Ovary (tissue), 9 donors: ENCODE data around the gene TCHP. TPM values are rescaled to one million over a fixed set of nuclear protein-coding genes. Genes with fewer than 3 reads are reported as not detected.

Source experiments
- DNase-seq, 5 donors: peaks; one replicate each; pipeline ENCODE4 v3.0.0-alpha.2; 2019 to 2020
- H3K27ac ChIP-seq, 2 donors: fragments of 200-600 bp; one replicate each; pipeline versions ENCODE4 v1.5.1 to v1.8.0; 2019 to 2022
- H3K27me3 ChIP-seq: fragments of 200-600 bp; one replicate; pipeline ENCODE4 v1.8.0; 2022
- H3K36me3 ChIP-seq: fragments of 200-600 bp; sonication (generic); one replicate; pipeline ENCODE4 v1.5.1; 2019
- H3K4me1 ChIP-seq: one replicate; pipeline ENCODE4 v1.8.1; 2013; ENCODE audit warnings: mild to moderate bottlenecking, moderate library complexity; ENCODE audit not compliant: insufficient read depth
- H3K4me3 ChIP-seq: fragments of 200-600 bp; sonication (generic); one replicate; pipeline ENCODE4 v1.5.1; 2017
- H3K9me3 ChIP-seq, 2 donors: fragments of 200-600 bp in 1 of 2; sonication (generic) in 1 of 2; one replicate each; pipeline versions ENCODE4 v1.5.1 to v1.8.1; 2013 to 2019; ENCODE audit warnings: mild to moderate bottlenecking in 1 of 2, moderate library complexity in 1 of 2
- EP300 ChIP-seq: sonication (generic); formaldehyde crosslinking; IDR thresholded peaks from one replicate; pipeline ENCODE4 v1.6.1; 2017; ENCODE audit warnings: antibody characterized with exemption
- POLR2A ChIP-seq: fragments of 450-650 bp; IDR thresholded peaks from one replicate; pipeline ENCODE4 v1.6.1; 2017; ENCODE audit warnings: antibody characterized with exemption, mild to moderate bottlenecking, moderate library complexity
- WGBS, 3 donors: extraction: QIAGEN DNeasy Blood & Tissue Kit in 1 of 3; methylation state at CpG; one replicate each; pipeline versions ENCODE4 v1.1.5 to v1.1.7; 2013 to 2017; 5-methylcytosine and 5-hydroxymethylcytosine counted together
- intact Hi-C, 4 donors: fragments of 100-400 bp; cut with DNase I; formaldehyde crosslinking; loops; one replicate each; pipeline versions ENCODE4 v1.11.0 to v1.15.1; 2022 to 2023
- polyA plus RNA-seq, 2 donors: library from polyadenylated mRNA; stranded (reverse); fragments of 200-250 nt in 1 of 2; fragments of 350-450 nt in 1 of 2; fragmentation: Illumina TruSeq in 1 of 2; extraction: RNeasy Lipid Tissue Mini Kit (QIAGEN cat#74804) in 1 of 2; gene quantifications; one replicate each; pipeline ENCODE4 v1.2.3, GENCODE V29; 2013 to 2014
- total RNA-seq, 7 donors: library from RNA; depleted of rRNA in 2 of 7; stranded (reverse); fragments of >200 nt in 2 of 7; fragmentation: NEBNext Ultra II Directional in 3 of 7; extraction: Animal tissue kit (Norgen Biotek cat#: 25700) in 3 of 7; gene quantifications; one replicate each; pipeline versions ENCODE4 v1.1.0 to v1.2.4, GENCODE V29; 2016 to 2023
- TF ChIP-seq, protein P1 (sequence below), 3 donors: fragments of 450-650 bp in 2 of 3; fragments of 200-600 bp in 1 of 3; IDR thresholded peaks; one replicate each; pipeline versions ENCODE4 v1.5.1 to v1.8.0; 2016 to 2022; ENCODE audit warnings: antibody characterized with exemption in 3 of 3, mild to moderate bottlenecking in 1 of 3
- donor health status: DM: no; HTN: no; CAD: no; lungs with moderate emphysema.
- donor health status: DM: no; HTN: no; CAD: no.
- donor health status: Bipolar disorder and iron deficiency.
- donor health status: DM: yes; HTN: yes; CAD: no.
- donor health status: DM: no; HTN: no; CAD: no.
- donor health status: DM: yes; HTN: yes; CAD: no.

TCHP gene
- total and polyA plus RNA-seq, 9 donors: 11.2 to 21.6 (median 18.8) TPM

DNA sequence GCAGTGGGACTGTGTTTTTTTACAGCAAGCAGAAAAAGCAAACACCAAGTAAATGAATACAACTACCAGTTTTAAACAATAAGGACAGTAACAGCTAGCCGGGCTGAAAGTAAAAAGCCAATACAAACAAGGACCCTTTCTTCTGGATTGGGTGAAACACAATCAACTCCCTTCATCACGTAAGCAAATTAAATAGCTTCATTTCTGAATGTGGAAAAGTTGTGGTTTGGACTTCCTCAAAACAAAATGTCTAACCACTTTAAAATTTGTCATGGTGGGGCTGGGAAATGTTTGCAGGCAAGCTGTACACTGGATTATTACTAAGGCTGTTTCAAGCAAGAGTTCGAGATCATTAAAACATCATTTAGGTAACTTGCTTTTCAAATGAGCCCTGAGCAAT is 47.4 kb downstream of the TCHP start:
- H3K36me3 ChIP-seq: no peaks in the 10 kb centered on the region
- no peak for DNase-seq
- no peak overlapping the region for H3K4me3 ChIP-seq
- H3K27me3 ChIP-seq: no peaks in the 10 kb centered on the region
- intact Hi-C loops: no loop called here
- 11 to 26% (median 15%) methylated on average over 3 of the region's 3 CpGs for WGBS, 3 donors
- no peaks in the 10 kb centered on the region for H3K9me3 ChIP-seq
- TF ChIP-seq, protein P1, sequence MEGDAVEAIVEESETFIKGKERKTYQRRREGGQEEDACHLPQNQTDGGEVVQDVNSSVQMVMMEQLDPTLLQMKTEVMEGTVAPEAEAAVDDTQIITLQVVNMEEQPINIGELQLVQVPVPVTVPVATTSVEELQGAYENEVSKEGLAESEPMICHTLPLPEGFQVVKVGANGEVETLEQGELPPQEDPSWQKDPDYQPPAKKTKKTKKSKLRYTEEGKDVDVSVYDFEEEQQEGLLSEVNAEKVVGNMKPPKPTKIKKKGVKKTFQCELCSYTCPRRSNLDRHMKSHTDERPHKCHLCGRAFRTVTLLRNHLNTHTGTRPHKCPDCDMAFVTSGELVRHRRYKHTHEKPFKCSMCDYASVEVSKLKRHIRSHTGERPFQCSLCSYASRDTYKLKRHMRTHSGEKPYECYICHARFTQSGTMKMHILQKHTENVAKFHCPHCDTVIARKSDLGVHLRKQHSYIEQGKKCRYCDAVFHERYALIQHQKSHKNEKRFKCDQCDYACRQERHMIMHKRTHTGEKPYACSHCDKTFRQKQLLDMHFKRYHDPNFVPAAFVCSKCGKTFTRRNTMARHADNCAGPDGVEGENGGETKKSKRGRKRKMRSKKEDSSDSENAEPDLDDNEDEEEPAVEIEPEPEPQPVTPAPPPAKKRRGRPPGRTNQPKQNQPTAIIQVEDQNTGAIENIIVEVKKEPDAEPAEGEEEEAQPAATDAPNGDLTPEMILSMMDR (IDR thresholded peaks at IDR 0.05): no peak
- TF ChIP-seq POLR2A (no peak), EP300 (no peak)
- H3K27ac ChIP-seq: peak overlapping the region in 1 of 2 donors; percentile 65
- H3K4me1 ChIP-seq: peaks cover 28% of the 10 kb centered on the region

DNA sequence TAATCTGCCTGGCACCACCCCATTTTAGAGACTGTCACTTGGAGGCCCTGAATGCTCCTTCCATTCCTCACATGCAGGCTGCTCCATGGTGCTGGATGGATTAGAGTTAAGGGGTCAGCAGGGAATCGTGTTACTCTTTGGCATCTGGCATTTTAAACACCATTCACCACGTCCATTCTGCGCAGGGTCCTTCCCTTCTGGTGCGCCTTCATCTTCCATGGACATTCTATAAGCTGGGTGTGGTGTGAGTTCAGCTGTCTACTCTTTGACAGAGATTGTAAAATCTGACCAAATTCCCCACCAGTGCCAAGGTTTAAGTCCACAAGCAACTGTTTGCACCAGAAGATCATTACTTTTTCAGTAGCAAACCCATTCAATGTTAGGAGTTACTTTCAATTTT is 48.3 kb downstream of the TCHP start:
- no peaks in the 10 kb centered on the region for H3K36me3 ChIP-seq
- DNase-seq: no peak
- H3K9me3 ChIP-seq: no peaks in the 10 kb centered on the region
- 65 to 74% (median 69%) methylated on average over 4 of the region's 4 CpGs for WGBS, 3 donors
- H3K27ac ChIP-seq: peak overlapping the region in 1 of 2 donors; percentile 65
- H3K4me3 ChIP-seq: no peak overlapping the region
- no peak for TF ChIP-seq POLR2A
- no peak for TF ChIP-seq EP300
- TF ChIP-seq, protein P1 (IDR thresholded peaks at IDR 0.05): no peak
- intact Hi-C loops: no loop called here
- H3K4me1 ChIP-seq: peaks cover 28% of the 10 kb centered on the region
- no peaks in the 10 kb centered on the region for H3K27me3 ChIP-seq

DNA sequence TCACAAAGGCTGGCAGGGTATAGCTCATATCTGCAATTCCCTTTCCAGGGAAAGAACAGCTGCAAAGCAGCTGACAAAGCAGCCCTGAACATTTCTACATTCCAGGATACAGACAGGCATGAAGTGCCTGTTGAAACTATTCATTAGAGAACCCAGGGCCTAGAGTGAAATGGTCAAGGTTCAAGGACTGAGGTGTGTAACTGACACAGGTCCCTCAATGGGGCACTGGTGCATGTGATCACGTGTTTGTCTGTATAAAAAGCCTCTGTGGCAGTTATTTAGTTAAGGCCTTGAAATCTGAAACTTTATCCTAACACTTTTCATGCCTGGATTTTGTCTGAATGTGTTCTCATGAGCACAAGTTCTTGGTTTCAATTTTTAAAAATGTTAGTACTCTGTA is 49.0 kb downstream of the TCHP start:
- Histone ChIP-seq H3K4me1 (peaks cover 28% of the 10 kb centered on the region), H3K27me3 (no peaks in the 10 kb centered on the region), H3K9me3 (no peaks in the 10 kb centered on the region), H3K27ac (peak overlapping the region in 1 of 2 donors; percentile 47), H3K36me3 (no peaks in the 10 kb centered on the region), H3K4me3 (no peak overlapping the region)
- TF ChIP-seq EP300: no peak
- TF ChIP-seq, protein P1 (IDR thresholded peaks at IDR 0.05): no peak
- TF ChIP-seq POLR2A: no peak
- peak in 1 of 5 donors; percentile 22 for DNase-seq
- WGBS, 3 donors: 3 to 12% (median 5%) methylated on average over 1 of the region's 1 CpG
- intact Hi-C loops: no loop called here

DNA sequence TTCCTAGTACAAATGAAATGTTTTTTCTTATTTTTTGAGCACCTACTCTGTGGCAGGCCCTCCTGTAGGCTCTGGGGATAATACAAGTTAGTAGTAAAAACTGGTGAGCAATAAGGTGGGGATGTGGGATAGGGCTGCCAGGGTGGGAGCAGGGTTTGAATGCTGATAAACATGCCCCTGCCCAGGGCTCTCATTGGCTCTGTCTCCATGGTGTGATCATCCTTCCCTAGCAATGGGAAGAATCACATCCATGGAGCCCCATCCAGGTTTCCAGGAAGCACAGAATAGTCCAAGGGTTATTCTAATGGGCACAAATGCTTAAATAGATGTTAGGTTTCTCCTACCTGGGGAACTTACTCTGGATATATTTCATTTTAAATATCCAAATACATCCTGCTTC is 50.6 kb downstream of the TCHP start:
- Histone ChIP-seq H3K4me3 (no peak overlapping the region), H3K27me3 (no peaks in the 10 kb centered on the region), H3K36me3 (no peaks in the 10 kb centered on the region), H3K4me1 (peaks cover 23% of the 10 kb centered on the region), H3K27ac (peak overlapping the region in 1 of 2 donors; percentile 47), H3K9me3 (no peaks in the 10 kb centered on the region)
- no peak for DNase-seq
- intact Hi-C loops: no loop called here
- TF ChIP-seq POLR2A (no peak), EP300 (no peak)
- TF ChIP-seq, protein P1 (IDR thresholded peaks at IDR 0.05): no peak

DNA sequence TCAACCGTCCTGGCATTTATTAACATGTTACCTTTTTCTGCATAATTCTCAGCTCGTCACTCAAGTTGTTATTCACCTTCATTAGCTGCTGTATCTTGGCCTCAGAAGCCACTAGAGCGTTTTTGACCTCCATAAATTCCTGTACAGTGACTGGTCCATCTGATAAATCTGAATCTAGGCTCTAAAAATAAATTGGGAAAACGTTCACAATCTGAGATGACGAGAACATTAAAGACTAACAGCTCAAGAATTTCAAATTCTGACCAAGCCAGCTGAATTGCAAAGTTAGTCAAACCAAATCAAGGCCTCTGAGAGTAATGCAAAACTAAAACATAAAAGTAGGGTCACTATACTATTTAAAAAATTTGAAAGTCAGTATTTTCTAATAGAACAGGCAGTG is 51.1 kb downstream of the TCHP start:
- intact Hi-C loops: no loop called here
- Histone ChIP-seq H3K4me3 (no peak overlapping the region), H3K27me3 (no peaks in the 10 kb centered on the region), H3K36me3 (no peaks in the 10 kb centered on the region), H3K27ac (peak overlapping the region in 1 of 2 donors; percentile 47), H3K9me3 (no peaks in the 10 kb centered on the region), H3K4me1 (peaks cover 20% of the 10 kb centered on the region)
- no peak for DNase-seq
- TF ChIP-seq, protein P1 (IDR thresholded peaks at IDR 0.05): no peak
- no peak for TF ChIP-seq EP300
- no peak for TF ChIP-seq POLR2A
- WGBS, 3 donors: 25 to 46% (median 39%) methylated on average over 5 of the region's 5 CpGs
